NCI-H128 (cell line): ENCODE data around the gene ATG7.

Experiments used
- DNase-seq: peaks from one replicate; lab custom pipeline; 2025; ENCODE audit not compliant: unreplicated experiment; lab: John Stamatoyannopoulos, UW

Gene ATG7

DNA sequence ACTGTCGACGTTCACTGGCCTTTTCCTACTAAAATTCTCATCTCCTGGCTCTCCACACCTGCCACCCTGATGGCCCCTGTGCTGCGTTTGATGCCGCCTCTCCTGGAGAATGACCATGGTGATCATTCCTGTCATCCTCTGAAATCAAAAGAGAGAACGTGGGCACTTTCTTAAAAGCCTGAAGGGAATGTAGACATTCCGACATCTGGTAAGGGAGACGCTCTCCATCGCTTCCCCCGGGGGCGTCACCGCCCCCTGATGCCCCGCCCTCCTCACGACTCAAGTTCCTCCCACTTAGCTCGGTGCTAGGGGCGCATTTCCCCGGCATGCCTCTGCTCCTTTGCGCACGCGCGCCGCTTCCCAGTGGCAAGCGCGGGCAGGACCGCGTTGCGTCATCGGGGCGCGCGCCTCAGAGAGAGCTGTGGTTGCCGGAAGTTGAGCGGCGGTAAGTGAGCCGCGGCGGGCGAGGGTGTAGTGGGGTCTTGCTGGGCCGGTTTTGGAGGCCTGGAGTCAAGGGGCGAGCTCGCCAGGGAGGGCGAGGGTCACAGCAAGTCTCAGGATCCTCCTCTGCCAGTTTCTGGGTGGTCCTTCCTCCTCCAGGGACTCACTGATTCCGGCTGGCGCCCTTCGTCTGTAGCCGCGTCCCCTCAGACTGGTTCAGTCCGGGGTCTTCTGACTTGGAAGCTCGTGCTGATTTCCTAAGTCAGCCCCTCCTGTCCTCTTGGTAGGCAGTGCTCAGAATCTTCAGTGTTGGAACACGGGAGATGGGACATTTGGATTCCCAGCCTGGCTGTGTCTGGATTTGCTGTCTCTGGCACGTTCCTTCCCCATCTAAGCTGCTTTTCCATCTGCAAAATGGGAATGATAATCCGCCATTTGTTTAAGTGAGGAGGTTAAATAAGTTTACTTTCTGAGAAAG lies at the start of gene ATG7:
Gene ATG7 (plus strand): TSS at position 412 of the 919 bp plus-strand sequence. CDS start 26,299 bp downstream, outside the sequence.
- peak; percentile 67 for DNase-seq

DNA sequence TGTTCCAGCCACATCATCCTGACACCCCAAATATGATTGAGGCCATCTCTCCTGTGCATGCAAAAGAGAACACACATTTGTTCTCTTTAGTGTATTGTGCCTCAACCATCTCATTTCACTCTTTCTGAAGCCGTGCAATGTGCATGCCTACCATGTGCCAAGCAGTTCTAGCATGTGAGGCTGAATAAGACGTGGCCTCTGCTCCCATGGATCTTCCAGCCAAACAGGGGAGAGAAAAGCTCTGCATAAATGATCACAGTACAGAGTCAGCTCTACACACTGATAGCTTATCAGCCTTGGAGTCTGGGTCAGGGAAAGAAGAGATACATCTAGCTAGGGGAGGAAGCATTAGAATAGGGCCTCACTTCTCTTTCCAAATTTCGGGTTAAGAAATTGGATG lies 48.2 kb upstream of the ATG7 start:
- DNase-seq: no peak

DNA sequence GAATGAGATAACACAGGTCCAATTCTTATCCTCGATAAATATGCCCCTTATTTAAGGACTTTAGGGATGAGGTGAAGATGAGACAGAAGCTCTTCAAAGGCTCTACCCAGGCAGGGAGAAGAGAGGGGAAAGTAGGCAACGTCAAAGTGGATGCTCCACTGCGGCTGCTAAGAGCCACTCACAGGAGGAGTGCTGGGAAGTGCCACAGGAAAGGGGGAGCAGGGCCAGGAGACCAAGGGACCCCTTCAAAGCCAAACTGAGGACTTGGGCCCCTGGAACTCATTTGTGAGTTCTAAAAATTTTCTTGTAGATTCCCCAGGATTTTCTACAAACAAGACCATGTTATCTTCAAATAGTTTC lies 47.3 kb upstream of the ATG7 start:
- DNase-seq: no peak

DNA sequence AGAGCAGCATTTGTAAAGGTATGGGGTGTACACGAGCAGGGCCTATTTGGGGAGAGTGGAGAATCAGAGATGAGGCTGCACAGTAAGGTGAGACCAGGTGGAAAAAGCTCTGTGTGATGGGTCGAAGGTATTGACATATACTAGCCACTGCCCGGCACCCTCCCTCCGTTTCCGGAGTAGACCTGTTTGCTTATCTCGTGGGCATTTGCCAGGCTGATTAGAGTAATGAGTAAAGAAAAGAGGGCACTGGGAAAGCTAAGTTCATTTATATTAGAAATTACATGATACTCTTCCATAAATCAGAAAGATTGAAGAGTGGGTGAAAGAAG lies 46.2 kb upstream of the ATG7 start:
- no peak for DNase-seq

DNA sequence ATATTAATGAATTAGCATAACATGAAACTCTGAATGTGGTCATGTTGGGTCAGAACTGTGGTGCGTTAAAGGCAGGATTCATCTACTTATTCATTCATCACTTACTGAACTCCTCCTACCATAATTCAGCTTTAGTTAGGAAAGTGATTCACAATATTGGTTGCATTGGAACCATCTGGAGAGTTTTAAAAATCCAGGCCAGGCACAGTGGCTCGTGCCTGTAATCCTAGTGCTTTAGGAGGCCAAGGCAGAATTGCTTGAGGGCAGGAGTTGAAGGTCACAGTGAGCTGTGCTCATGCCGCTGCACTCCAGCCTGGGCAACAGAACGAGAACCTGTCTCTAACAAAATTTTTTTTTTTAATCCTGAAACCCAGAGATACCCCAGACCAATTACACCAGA lies 44.2 kb upstream of the ATG7 start:
- no peak for DNase-seq

DNA sequence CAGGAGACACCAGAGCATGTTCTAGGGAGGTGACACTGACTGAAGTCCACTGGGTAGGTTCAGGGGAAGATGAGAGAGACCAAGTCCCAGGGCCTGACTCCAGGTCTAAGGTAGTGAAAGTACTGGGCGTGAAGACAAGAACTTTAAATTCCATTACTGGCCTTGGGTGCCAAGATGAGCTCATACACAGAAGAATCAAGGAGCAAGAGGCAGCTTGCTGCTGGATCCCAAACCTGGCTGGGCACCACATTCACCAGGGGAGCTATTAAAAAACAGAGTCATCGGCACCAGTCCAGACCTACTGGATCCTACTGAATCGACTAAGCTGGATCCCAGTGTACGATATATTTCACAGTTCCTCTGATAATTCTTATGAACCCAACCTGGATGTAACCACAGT lies 42.1 kb upstream of the ATG7 start:
- DNase-seq: no peak

GRCh38 chr3:11230832-11231231 lies 41.4 kb upstream of the ATG7 start:
- DNase-seq: no peak

- DNase-seq: no peak
Measured at GRCh38 chr3:11235385-11235784, 36.8 kb upstream of the ATG7 start.

DNA sequence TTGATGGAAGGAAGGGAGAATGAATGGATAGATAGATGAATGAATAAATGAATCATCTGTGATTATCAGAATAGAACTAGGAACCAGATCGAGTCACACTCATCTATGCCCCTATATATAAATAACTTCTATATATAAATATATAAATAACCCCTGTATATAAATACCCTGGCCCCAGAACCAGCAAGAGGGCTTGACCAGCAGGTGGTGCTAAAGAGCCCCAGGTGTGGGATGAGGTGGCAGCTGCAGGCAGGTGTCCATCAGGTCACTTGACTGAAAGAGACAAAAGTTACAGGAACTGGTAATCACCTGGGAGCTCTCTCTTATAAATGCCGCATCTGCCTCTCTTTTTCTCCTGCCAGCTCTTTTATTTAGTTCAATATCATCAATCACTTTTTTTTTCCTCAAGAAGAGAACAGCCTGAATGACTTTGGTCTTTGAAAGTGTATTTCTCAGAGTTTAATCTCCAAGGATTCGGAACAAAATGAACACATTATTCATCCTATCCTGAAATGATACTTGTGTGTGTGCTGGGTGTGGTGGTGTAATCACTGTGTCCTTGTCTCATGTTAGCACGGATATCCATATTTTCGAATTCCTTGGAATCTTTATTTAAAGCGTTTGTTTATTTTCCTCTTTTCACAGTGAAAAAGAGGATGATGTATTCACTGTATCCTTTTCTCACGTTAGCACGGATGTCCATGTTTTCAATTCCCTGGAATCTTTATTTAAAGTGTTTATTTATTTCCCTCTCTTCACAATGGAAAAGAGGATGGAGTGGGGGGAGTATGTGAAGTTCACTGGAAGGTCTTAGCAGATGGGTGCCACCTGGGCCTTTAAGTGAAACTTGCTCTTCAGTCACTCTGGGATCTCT lies 35.4 kb upstream of the ATG7 start:
- DNase-seq: peak; percentile 26

GRCh38 chr3:11238060-11238459 lies 34.1 kb upstream of the ATG7 start:
- no peak for DNase-seq

- no peak for DNase-seq
Measured at GRCh38 chr3:11238880-11239279, 33.3 kb upstream of the ATG7 start.

DNA sequence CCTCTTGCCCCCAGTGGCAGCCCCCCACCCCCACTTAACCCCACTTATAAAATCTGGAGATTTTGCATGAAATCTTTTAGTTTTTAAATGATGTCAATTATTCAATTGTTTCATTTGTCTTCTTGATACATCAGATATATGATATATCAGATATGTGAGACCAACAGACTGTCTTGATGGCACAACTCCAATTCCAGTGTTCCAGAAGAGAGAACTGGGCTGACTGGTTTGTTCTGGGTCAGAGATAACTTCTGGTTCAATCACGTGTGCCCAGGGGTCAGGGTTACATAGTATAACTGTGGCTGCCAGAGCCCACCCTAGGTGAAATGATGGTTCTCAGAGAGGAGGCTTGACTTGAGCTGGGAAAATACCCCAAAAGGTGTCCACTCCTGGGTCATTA lies 32.4 kb upstream of the ATG7 start:
- no peak for DNase-seq

GRCh38 chr3:11240496-11240895 lies 31.7 kb upstream of the ATG7 start:
- no peak for DNase-seq

GRCh38 chr3:11244121-11244677 lies 28.0 kb upstream of the ATG7 start:
- no peak for DNase-seq

- DNase-seq: no peak
Measured at GRCh38 chr3:11245276-11245675, 26.9 kb upstream of the ATG7 start.

GRCh38 chr3:11245827-11246662 lies 26.2 kb upstream of the ATG7 start:
- no peak for DNase-seq

DNA sequence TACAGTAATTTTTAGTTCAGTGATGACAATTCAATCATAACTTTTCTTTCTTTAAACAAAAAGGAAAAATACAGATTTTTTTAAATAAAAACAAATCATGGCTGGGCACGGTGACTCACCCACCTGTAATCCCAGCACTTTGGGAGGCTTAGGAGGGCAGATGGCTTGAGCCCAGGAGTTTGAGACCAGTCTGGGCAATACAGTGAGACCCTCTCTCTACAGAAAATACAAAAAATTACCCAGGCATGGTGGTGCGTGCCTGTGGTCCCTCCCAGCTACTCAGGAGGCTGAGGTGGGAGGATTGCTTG lies 25.6 kb upstream of the ATG7 start:
- no peak for DNase-seq

GRCh38 chr3:11247362-11247761 lies 24.8 kb upstream of the ATG7 start:
- DNase-seq: no peak

- no peak for DNase-seq
Measured at GRCh38 chr3:11248596-11248995, 23.6 kb upstream of the ATG7 start.

DNA sequence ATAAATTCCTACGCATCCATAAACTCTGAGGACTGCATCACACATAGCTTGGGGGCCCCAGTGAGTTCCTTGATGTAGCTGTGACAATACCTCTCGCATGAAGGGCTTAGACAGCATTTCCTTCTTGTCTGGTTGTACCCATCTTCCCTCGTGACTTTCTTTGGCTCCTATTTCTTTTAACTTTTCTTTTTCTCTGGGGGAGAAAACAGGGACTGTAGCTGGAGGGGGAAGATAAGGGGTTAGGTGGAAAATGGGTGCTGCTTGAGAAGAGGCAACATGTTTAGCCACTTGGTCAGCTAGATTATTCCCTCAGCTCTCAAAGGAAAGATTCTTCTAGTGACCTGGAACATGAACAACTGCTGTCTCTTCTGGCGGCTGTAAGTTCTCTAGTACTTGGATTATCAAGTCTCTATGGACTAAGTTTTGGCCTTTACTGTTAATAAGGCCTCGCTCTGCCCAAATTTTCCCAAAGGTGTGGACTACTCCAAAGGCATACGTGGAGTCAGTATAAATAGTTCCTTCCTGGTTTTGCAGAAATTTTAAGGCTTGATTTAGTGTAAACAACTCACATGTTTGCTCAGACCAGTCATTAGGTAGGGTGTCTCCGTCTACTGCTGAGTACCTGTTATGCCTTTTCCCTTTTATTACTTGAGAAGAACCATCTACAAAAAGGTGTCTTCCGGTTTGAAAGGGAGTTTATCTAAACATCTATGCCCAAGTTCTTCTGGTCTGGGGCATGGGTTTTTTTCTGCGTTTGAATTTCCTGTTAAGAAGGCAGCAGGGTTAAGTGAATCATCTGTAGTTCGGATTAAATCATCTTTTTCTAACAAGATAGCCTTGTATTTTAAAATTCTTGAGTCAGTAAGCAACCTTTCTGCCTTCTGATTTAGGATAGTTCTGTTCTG lies 21.0 kb upstream of the ATG7 start:
- no peak for DNase-seq
